HG03342 (cell line): ENCODE measurements around the gene RASGRP1.

Source experiments
- ATAC-seq: cut with Tn5 transposase; IDR thresholded peaks from one replicate; pipeline ENCODE4 v1.9.1; 2021; ENCODE audit warnings: mild to moderate bottlenecking, moderate library complexity; ENCODE audit not compliant: unreplicated experiment

Gene RASGRP1

GRCh38 chr15:38463893-38464292, 100.7 kb downstream of the RASGRP1 start:
- no peak for ATAC-seq

DNA sequence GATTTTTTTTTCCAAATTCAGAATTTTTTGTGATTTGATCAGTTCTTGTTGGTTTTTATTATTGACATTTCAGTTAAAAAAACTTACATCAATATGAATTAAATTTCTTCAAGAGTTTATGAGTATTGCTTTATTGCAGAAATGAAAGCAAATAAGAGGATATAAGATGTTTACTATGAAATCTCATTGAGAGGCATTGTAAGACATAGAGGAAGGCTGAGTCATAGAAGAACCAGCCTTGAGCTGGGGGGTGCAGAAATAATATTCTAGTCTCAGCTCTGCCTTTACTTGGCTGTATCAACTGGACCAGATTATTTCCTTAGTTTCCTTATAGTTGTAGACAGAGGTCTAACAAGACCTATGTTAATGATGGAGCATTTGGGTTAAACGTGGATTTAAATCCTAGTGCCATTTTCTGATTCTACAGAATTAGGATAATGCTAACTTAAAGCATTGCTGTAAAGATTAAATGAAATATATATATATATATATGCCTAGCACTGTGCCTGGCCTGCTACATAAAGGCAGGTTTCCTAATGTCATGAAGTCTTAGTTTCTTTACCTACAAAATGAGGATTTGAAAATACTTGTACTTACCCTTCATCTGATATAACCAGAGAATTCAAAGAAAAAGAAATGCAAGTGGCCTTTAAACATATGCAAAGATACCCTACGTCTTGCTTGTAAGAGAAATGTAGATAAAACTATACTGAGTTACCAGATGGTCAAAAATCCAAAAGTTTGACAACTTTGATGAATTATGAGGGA, 103.4 kb downstream of the RASGRP1 start:
- peak; percentile 85 for ATAC-seq

DNA sequence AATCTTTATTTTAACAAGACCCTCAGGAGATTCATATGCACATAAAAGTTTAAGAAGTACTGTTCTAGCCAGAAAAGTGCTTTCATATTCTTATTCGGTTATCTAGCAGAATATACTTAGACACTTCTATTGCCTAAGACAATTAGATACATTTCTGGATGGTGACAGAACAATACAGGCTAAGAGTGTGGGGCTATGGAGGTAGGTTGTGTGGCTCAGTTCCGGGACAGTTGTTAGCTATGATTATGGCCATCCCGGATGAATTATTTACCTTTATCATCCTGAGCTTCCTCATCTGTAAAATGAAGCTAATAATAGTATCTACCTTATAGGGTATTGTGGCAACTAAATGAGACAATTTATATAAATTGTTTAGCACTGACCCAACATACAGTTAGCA, 104.1 kb downstream of the RASGRP1 start:
- ATAC-seq, result no peak

DNA sequence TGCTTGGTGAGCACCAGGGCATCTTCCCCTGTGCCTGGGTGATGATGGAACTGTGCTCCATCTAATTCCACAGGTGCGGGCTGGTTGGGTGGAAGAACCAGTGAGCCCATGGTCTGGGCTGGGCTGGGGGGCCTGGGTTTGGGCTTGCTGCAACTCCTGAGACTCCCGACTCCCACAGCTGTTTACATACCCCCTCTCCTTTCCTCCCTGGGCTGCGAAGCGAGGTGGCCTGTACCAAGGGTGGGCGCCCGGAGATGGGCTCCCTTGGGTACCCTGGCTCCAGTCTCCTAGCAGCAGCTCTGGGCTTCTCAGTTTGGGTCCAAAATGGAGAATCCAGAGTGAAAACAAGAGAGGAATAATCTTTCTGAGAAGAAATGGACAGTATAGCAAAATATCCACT, 105.1 kb downstream of the RASGRP1 start:
- ATAC-seq, result no peak

DNA sequence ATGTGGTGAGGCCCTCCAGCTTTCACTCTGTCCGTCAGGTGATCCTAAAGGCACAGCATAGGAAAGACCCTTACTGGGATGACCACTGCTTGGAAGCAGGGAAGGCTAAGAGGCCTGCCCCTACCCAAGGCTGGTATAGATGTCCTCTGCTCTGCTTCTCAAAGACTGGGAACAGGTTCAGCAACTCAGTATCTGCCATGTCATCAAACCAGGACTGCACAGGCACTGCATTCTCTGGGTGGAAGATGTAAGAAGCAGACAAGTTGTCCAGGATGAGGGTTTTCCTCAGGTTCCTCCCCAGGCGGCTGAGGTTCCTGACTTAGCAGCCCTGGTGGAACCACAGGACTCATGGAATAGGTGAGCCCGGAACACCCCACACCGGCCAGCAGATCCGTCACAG, 106.0 kb downstream of the RASGRP1 start:
- no peak for ATAC-seq

DNA sequence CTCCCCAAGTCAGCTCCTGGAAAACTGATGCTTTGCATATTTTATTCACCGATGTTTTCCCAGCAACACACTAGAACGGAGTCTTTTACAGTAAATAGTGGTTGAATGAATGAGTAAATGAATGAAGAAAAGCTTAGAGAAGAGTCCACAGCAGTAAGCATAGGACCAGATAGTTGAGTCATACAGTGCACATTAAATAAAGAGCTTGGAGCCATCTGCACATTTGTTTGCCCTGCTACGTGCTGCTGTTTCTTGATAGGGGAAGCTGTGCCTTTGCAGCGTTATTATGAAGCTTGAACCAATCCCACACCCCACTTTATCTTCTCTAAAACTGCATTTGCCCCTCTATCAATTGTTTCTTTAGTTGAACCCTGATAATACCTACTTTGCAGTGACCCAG, 109.5 kb downstream of the RASGRP1 start:
- no peak for ATAC-seq

- ATAC-seq, result no peak
These were observed 109.9 kb downstream of the RASGRP1 start for GRCh38 chr15:38454696-38455090.

DNA sequence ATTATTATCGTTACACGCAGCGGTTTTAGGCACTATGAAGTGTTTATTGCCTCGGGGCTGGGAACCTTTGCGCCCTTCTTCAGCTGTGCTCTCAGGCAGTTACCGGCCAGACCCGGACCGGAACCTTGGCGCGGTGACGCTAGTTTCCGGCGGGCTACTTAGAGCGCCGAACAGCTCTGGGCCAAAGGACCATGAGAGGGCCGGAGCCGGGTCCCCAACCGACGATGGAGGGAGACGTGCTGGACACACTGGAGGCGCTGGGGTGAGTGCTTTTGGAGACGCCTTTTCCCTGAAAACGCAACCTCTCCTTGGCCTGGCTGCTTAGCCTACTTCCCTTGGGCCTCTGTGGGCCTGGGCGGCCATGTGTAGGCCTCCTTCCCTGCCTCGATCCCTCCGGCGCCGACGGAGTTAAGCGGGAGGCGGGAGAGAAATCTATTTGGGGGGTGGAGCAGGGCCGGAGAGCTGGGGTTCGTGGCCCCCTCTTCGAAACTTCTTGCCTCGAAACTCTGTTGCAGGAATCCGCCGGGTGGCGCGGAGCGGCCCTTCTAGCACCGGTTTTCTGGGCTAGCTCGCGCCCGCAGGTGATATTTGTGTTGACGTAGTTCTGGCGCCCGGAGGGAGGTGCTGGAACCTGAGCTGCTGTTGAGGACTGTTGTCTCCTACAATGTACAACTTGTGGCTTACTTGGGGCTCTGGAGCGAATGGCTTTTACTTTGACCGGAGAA, 110.5 kb downstream of the RASGRP1 start, which contains the start of gene FAM98B:
TSS of gene FAM98B (plus strand) at position 157 of the 725 bp plus-strand sequence. CDS start at position 192, 35 bp downstream.
- peak; percentile 79 for ATAC-seq

GRCh38 chr15:38441130-38441519, 123.5 kb downstream of the RASGRP1 start:
- ATAC-seq, result no peak

GRCh38 chr15:38440353-38441129, 124.1 kb downstream of the RASGRP1 start:
- peak; percentile 72 for ATAC-seq
